ENCODE results near the gene EIF4G1. TPM values are rescaled to one million over a fixed set of nuclear protein-coding genes. Genes with fewer than 3 reads are reported as not detected.

EIF4G1 gene
- total and polyA plus RNA-seq, 2 of the 4 experiments (the other 2 are of a cell fraction) = 225 to 274 TPM

DNA sequence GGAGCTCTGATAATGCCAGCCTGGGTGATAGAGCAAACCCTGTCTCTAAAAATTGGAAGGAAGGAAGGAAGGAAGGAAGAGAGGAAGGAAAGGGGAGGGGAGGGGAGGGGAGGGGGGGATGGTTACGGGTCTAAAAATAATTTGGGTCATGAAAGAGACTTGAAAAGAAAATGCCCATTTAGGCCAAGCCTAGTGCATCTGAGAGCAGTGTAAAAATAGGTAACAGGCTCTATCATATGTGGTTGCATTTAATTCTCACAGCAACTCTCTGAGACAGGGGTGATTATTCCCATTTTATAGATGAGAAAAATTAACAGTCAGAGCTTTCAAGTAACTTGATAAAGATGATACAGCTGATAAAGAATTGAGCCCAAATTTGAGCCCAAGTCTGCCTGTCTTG lies 42.1 kb upstream of the EIF4G1 start:
- H2BK5ac ChIP-seq (ENCODE audit: low read depth, low read length, poor library complexity, severe bottlenecking) = no peak overlapping the region
- H3K9ac ChIP-seq (ENCODE audit: low read depth, low read length) = no peak overlapping the region
- H2BK120ac ChIP-seq (ENCODE audit: low read depth, low read length) = no peak overlapping the region
- ChIA-PET POLR2A (ENCODE audit: unreplicated experiment) (no interaction called here), CTCF (interaction anchor here (0.9 kb wide), 1 partner anchor 45 kb away, joined by 4 read pairs; no protein-coding TSS in a partner anchor)
- no peak overlapping the region for H4K91ac ChIP-seq (ENCODE audit: insufficient read depth, low read depth, low read length)
- in situ Hi-C loops (cut with MboI; ENCODE audit: low sequenced_read_pairs) (loop anchor here (25.0 kb wide), 1 partner anchor 810 kb away; no protein-coding TSS in a partner anchor), dilution Hi-C loops (cut with HindIII; ENCODE audit: low sequenced_read_pairs, unreplicated experiment) (no loop called here), intact Hi-C loops (cut with micrococcal nuclease) (no loop called here)
- H3K23ac ChIP-seq (ENCODE audit: low read depth, low read length) = no peak overlapping the region
- no peak for DNase-seq
- H3K4me2 ChIP-seq (ENCODE audit: low read depth, low read length) = no peak overlapping the region
- H3K27ac ChIP-seq (ENCODE audit: insufficient read depth, low read length) = no peak overlapping the region
- H4K20me1 ChIP-seq (ENCODE audit: insufficient read depth, low read length) = no peaks in the 10 kb centered on the region
- H3K14ac ChIP-seq (replicated peaks; ENCODE audit: low read depth, low read length) = no peak overlapping the region
- H3K9me1 ChIP-seq (ENCODE audit: insufficient read depth, low read length) = peaks cover 3% of the 10 kb centered on the region; the same call in 1 of the 2 replicates
- H2BK20ac ChIP-seq (ENCODE audit: low read depth, low read length) = no peak overlapping the region
- no peak for ATAC-seq (ENCODE audit: low read depth)
- peaks cover 42% of the 10 kb centered on the region for H3K27me3 ChIP-seq (ENCODE audit: control insufficient read depth, insufficient read depth, low read length)
- H3K4me1 ChIP-seq (ENCODE audit: control insufficient read depth, insufficient read depth, low read length) = no peaks in the 10 kb centered on the region
- H3K18ac ChIP-seq (ENCODE audit: low read depth, low read length) = no peak overlapping the region
- H3K9me3 ChIP-seq (ENCODE audit: control insufficient read depth, insufficient read depth, low read length) = no peaks in the 10 kb centered on the region
- H3K4ac ChIP-seq (ENCODE audit: low read depth, low read length) = no peak overlapping the region
- no peak overlapping the region for H2BK15ac ChIP-seq (ENCODE audit: low read depth, low read length)
- TF ChIP-seq, protein P1, sequence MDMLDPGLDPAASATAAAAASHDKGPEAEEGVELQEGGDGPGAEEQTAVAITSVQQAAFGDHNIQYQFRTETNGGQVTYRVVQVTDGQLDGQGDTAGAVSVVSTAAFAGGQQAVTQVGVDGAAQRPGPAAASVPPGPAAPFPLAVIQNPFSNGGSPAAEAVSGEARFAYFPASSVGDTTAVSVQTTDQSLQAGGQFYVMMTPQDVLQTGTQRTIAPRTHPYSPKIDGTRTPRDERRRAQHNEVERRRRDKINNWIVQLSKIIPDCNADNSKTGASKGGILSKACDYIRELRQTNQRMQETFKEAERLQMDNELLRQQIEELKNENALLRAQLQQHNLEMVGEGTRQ (IDR thresholded peaks at IDR 0.05; ENCODE audit: low read depth, low read length) = no peak
- TF ChIP-seq SMC3 (IDR thresholded peaks at IDR 0.05; ENCODE audit: low read depth, low read length) = no peak
- no peak for TF ChIP-seq RCOR1 (IDR thresholded peaks at IDR 0.05; ENCODE audit: insufficient replicate concordance, low read length)
- TF ChIP-seq MAFK (IDR thresholded peaks at IDR 0.05; ENCODE audit: low read depth, low read length) = no peak
- no peak for TF ChIP-seq POLR2A (IDR thresholded peaks at IDR 0.05; ENCODE audit: low read depth, low read length)
- no peak for TF ChIP-seq FOS (IDR thresholded peaks at IDR 0.05; ENCODE audit: low read depth, low read length)
- no peak for TF ChIP-seq MAZ (IDR thresholded peaks at IDR 0.05; ENCODE audit: borderline replicate concordance, low read depth, low read length)
- TF ChIP-seq, protein P2, sequence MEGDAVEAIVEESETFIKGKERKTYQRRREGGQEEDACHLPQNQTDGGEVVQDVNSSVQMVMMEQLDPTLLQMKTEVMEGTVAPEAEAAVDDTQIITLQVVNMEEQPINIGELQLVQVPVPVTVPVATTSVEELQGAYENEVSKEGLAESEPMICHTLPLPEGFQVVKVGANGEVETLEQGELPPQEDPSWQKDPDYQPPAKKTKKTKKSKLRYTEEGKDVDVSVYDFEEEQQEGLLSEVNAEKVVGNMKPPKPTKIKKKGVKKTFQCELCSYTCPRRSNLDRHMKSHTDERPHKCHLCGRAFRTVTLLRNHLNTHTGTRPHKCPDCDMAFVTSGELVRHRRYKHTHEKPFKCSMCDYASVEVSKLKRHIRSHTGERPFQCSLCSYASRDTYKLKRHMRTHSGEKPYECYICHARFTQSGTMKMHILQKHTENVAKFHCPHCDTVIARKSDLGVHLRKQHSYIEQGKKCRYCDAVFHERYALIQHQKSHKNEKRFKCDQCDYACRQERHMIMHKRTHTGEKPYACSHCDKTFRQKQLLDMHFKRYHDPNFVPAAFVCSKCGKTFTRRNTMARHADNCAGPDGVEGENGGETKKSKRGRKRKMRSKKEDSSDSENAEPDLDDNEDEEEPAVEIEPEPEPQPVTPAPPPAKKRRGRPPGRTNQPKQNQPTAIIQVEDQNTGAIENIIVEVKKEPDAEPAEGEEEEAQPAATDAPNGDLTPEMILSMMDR (conservative IDR thresholded peaks at IDR 0.05; ENCODE audit: low read depth, low read length) = no peak
- no peak overlapping the region for H2AFZ ChIP-seq (replicated peaks; ENCODE audit: low read length, poor library complexity)
- H3K56ac ChIP-seq (ENCODE audit: extremely low read depth, insufficient read depth, low read length) = no peak overlapping the region
- H3K79me1 ChIP-seq (ENCODE audit: low read depth in 1 of 2, low read length in 2 of 2) = no peaks in the 10 kb centered on the region
- H3K4me3 ChIP-seq (ENCODE audit: insufficient read depth, low read depth, low read length) = no peak overlapping the region
- no peak overlapping the region for H4K5ac ChIP-seq (ENCODE audit: low read depth, low read length)
- H4K8ac ChIP-seq (ENCODE audit: low read depth in 2 of 2, low read length in 2 of 2) = no peak overlapping the region
- BruUV-seq (replicated peaks) = no TSS peak
- H2AK9ac ChIP-seq (replicated peaks; ENCODE audit: low read depth, low read length, poor library complexity) = no peak overlapping the region
- no peaks in the 10 kb centered on the region for H3K36me3 ChIP-seq (ENCODE audit: control insufficient read depth, insufficient read depth, low read length)
- WGBS, 2 experiments (ENCODE audit: extremely low coverage in 2 of 2, insufficient read length in 1 of 2) = no CpG with 5 or more reads among the region's 1 CpG
- no peak overlapping the region for H2AK5ac ChIP-seq (ENCODE audit: low read depth, low read length)

All from IMR-90 (cell line).